DOHH2 (cell line): ENCODE results near the gene ST6GALNAC1.

Source experiments
- EZH2phosphoT487 ChIP-seq: fragments of 200-600 bp; sonication (generic); IDR thresholded peaks from 2 replicates; pipeline ENCODE4 v1.6.1; 2017; ENCODE audit warnings: borderline replicate concordance, mild to moderate bottlenecking, antibody characterized with exemption, low read length, moderate library complexity, mixed read lengths
- TF ChIP-seq, protein P1 (sequence below): fragments of 200-600 bp; sonication (generic); IDR thresholded peaks from one replicate; pipeline ENCODE4 v1.5.1; 2014; ENCODE audit warnings: antibody characterized with exemption, mild to moderate bottlenecking, low read depth, low read length; ENCODE audit not compliant: poor library complexity, severe bottlenecking

- TF ChIP-seq, protein P1, sequence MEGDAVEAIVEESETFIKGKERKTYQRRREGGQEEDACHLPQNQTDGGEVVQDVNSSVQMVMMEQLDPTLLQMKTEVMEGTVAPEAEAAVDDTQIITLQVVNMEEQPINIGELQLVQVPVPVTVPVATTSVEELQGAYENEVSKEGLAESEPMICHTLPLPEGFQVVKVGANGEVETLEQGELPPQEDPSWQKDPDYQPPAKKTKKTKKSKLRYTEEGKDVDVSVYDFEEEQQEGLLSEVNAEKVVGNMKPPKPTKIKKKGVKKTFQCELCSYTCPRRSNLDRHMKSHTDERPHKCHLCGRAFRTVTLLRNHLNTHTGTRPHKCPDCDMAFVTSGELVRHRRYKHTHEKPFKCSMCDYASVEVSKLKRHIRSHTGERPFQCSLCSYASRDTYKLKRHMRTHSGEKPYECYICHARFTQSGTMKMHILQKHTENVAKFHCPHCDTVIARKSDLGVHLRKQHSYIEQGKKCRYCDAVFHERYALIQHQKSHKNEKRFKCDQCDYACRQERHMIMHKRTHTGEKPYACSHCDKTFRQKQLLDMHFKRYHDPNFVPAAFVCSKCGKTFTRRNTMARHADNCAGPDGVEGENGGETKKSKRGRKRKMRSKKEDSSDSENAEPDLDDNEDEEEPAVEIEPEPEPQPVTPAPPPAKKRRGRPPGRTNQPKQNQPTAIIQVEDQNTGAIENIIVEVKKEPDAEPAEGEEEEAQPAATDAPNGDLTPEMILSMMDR = no peak
- TF ChIP-seq EZH2phosphoT487 = no peak
Observed at GRCh38 chr17:76588182-76588581, 55.4 kb downstream of the ST6GALNAC1 start.
